Epithelial cell of alveolus of lung (primary cell): ENCODE measurements around the gene TMED6. TPM values are rescaled to one million over a fixed set of nuclear protein-coding genes. Genes with fewer than 3 reads are reported as not detected.

Experiments used
- total RNA-seq: library from RNA; depleted of rRNA; stranded (reverse); fragments of >200 nt; gene quantifications from 2 replicates; pipeline ENCODE4 v1.2.1, GENCODE V29; 2015

Gene TMED6
- total RNA-seq: not detected in 2 replicates

DNA sequence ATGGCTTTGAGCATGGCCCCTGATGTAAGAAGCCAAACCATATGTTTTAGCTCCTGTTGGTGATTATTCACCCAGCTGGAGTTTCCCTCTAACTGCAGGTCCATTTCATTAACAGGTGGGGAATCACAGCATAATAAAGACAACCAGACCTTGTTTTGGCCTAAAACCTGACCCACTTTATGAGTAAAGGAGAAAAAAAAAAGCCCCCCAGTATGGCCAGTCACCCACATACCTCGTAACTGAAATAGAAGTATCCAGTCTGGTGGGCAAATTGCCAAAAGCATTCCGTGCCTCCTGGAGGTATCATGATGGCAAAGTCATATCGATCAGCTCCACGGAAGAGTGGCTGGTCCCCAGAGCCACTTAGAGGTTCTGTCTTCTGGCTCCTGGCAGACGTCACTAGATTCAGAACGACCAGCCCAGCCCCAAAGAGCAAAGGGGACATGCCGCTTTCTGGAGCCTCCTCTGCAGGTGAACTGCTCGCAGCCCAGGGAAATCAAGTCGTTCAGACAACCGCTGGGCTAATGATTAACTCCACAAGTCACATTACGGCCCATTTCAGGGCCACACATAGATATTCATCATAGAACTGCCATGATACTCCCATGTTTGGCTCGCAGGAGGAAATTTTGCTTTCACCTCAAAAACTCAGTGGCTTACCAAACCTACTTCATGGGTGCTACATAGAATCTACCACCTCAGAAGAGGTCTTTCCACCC lies at the start of gene TMED6:
TMED6 (minus strand) TSS at position 478 of the 719 bp plus-strand sequence; CDS start at position 445, 33 bp downstream.

DNA sequence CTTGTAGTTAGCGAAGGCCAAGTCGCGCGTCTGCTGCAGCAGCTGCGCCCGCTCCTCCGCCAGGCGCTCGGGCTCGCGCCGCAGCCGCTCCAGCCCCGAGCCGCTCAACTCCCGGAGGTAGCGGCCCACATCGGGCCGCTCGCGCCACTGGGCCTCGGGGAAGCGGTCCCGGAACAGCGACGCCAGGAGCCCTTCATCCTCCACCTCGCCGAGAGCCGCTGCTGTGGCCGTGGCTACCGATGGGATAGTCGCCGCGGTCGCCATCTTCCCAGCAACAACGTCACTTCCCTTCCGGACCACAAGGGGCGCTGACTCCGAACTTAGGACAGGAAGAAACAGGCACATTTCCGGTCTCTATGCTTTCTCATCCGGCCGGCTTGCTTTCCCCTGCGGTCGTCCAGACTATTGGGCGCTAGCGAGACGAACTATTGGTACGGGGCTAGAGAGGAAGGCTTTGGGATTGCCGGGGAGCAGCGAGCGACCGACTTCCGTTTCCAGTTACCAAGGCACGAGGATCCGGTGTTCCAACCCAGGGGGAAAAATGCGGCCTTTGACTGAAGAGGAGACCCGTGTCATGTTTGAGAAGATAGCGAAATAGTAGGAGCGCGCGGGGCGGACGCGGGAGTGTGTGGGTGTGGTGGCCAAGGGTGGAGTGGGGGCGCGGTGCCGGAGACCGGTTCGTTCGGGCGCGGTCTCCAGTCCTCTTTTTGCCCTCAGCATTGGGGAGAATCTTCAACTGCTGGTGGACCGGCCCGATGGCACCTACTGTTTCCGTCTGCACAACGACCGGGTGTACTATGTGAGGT lies 12.1 kb downstream of the TMED6 start, which contains the start of the genes COG8 and NIP7:
COG8 (minus strand) TSS at position 276 of the 806 bp plus-strand sequence; CDS start at position 264, 12 bp downstream.
NIP7 (plus strand) TSS at position 484 of the 806 bp plus-strand sequence; CDS start at position 542, 58 bp downstream.

GRCh38 chr16:69330286-69331109 lies 21.1 kb downstream of the TMED6 start, which contains the start of gene PDF:
PDF (minus strand) TSS chr16:69330588; CDS start chr16:69330570, 18 bp downstream.

DNA sequence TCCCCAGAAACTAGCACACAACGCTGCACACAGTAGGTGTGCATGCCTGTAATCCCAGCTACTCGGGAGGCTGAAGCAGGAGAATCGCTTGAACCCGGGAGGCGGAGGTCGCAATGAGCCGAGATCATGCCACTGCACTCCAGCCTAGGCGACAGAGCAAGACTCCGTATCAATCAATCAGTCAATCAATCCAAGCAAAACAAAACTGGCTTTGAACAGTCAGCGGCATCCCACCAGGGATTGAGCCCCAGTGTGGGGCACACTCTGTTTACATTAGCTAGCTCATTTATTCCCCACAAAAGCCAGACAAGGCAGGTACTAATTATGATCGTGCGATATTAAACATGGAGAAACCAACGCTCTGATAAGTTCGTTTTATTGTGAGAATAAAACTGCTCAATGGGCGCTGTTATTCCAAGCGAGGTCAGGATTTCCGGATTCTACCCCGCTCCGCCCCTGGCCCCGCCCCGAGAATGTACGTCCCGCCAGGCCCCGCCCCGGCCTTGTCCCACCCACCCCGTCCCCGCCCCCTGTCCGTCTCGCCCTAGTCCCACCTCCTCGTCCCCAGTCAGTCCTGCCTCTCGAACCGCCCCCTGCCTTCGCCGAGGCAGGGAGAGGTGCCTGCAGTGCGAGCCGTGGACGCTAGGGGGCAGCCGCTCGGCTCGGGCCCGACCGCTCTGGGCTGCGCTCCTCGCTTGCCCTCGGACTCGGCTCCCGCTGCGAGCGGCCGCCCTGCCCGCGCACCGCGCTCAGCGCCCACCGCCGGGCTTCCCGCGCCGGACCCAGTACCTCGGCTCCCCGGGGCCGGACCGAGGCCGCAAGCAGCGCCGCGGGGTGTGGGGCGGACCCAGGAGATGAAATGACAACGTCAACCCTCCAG lies 40.7 kb downstream of the TMED6 start, which contains the start of gene VPS4A:
VPS4A (plus strand) TSS at position 698 of the 880 bp plus-strand sequence; CDS start at position 860, 162 bp downstream.

Other genes with a start within 250 kb of the TMED6 start
- 0.08 and 0.13 TPM in 2 replicates for gene HAS3, start 246.1 kb downstream of the TMED6 start, total RNA-seq
- gene CHTF8, start 219.2 kb downstream of the TMED6 start, total RNA-seq: 75.2 and 126 TPM in 2 replicates
- gene UTP4, start 219.1 kb downstream of the TMED6 start, total RNA-seq: 15.1 and 20.7 TPM in 2 replicates
- 15.4 and 21.7 TPM in 2 replicates for gene SNTB2, start 164.6 kb downstream of the TMED6 start, total RNA-seq
- gene VPS4A, start 40.4 kb downstream of the TMED6 start, total RNA-seq: 31.9 and 32.3 TPM in 2 replicates
- gene PDF, start 21.2 kb downstream of the TMED6 start, total RNA-seq: 9.2 and 17.3 TPM in 2 replicates
- 36.8 and 63.2 TPM in 2 replicates for gene COG8, start 12.2 kb downstream of the TMED6 start, total RNA-seq
- gene NIP7, start 12.0 kb downstream of the TMED6 start, total RNA-seq: 20.8 and 25.3 TPM in 2 replicates
- gene TERF2, start 34.2 kb upstream of the TMED6 start, total RNA-seq: 9.7 and 16.5 TPM in 2 replicates
- 56.1 and 77.8 TPM in 2 replicates for gene CYB5B, start 72.8 kb upstream of the TMED6 start, total RNA-seq
- 9.2 and 26.7 TPM in 2 replicates for gene NFAT5, start 214.2 kb upstream of the TMED6 start, total RNA-seq